ENCODE data around the gene DDTL.
"Not testable (repeated sequence)": the region's sequence is repeated elsewhere in the genome, so short reads cannot be mapped to it uniquely, and the experiment has no call there.

- not testable (repeated sequence) for TF ChIP-seq CTCF (IDR thresholded peaks at IDR 0.05); POLR2A (IDR thresholded peaks at IDR 0.05); POLR2AphosphoS5 (IDR thresholded peaks at IDR 0.05; ENCODE audit: insufficient read depth in 1 of 2, low read depth in 1 of 2)
Observed at GRCh38 chr22:23955886-23956285, 10.8 kb upstream of the DDTL start.

All from vagina (tissue), 2 donors.